HCT116 (cell line): ENCODE data around the gene ATP13A2. TPM values are rescaled to one million over a fixed set of nuclear protein-coding genes. Genes with fewer than 3 reads are reported as not detected.

Source experiments
- ATAC-seq: fragments of 200-7000 bp; cut with Tn5 transposase; 2 replicates; pipeline ENCODE4 v1.9.1; 2020; ENCODE audit warnings: mild to moderate bottlenecking, moderate library complexity
- BruUV-seq: library from RNA; stranded (reverse); fragments of 400-500 nt; replicated peaks from 2 replicates; lab custom pipeline; 2021; lab: Mats Ljungman, UMichigan
- CTCF ChIA-PET: fragments of 300-600 bp; sonication (Branson Sonifier 250); formaldehyde crosslinking; loops from one replicate; lab custom pipeline; 2021; ENCODE audit warnings: antibody characterized with exemption; lab: Charles Lee
- POLR2A ChIA-PET: fragments of 300-600, 350-600 bp; sonication (Branson Sonifier 250); formaldehyde crosslinking; loops from one replicate; lab custom pipeline; 2021; ENCODE audit warnings: antibody characterized with exemption; lab: Charles Lee
- RAD21 ChIA-PET, 2 experiments: fragments of 300-600 bp; sonication (Branson Sonifier 250); formaldehyde crosslinking; loops; one replicate each; lab custom pipeline; 2023; ENCODE audit warnings: low total read pairs in 2 of 2; ENCODE audit not compliant: uncharacterized antibody in 2 of 2, unreplicated experiment in 2 of 2, low non-redundant PET in 1 of 2; lab: Charles Lee
- DNase-seq: peaks from one replicate; pipeline ENCODE4 v3.0.0-alpha.2; 2010; ENCODE audit warnings: low read depth, low spot score
- H2AFZ ChIP-seq: fragments of 200-600 bp; shearing (Covaris generic), sonication (generic); 2 replicates; pipeline ENCODE4 v1.6.1; 2017; ENCODE audit warnings: low read depth, mixed run types, mixed read lengths, antibody characterized with exemption, low read length; ENCODE audit not compliant: poor library complexity, severe bottlenecking
- H3K27ac ChIP-seq: 2 replicates; pipeline ENCODE4 v1.5.1; 2012; ENCODE audit warnings: low read depth, low read length
- H3K27me3 ChIP-seq: fragments of 200-600 bp; sonication (generic); 2 replicates; pipeline ENCODE4 v1.6.1; 2016; ENCODE audit warnings: mixed run types, low read length, mixed read lengths; ENCODE audit not compliant: insufficient read depth
- H3K36me3 ChIP-seq, 2 experiments: fragments of 200-500 bp in 1 of 2; fragments of 200-600 bp in 1 of 2; sonication (Bioruptor generic) in 1 of 2; sonication (generic) in 1 of 2; 2 replicates each; pipeline versions ENCODE4 v1.5.1 to v1.6.1; 2014 to 2016; ENCODE audit warnings: low read length in 2 of 2, inconsistent platforms in 1 of 2, mixed read lengths in 1 of 2, mixed run types in 1 of 2; ENCODE audit not compliant: insufficient read depth in 2 of 2, control insufficient read depth in 1 of 2
- H3K4me1 ChIP-seq, 2 experiments: fragments of 200-600 bp in 1 of 2; sonication (generic) in 1 of 2; 2 replicates each; pipeline versions ENCODE4 v1.5.1 to v1.6.1; 2012 to 2017; ENCODE audit warnings: low read length in 2 of 2, inconsistent platforms in 1 of 2, mild to moderate bottlenecking in 1 of 2, mixed read lengths in 1 of 2, mixed run types in 1 of 2, moderate library complexity in 1 of 2; ENCODE audit not compliant: insufficient read depth in 2 of 2, control insufficient read depth in 1 of 2
- H3K4me2 ChIP-seq: fragments of 200-600 bp; sonication (generic); 2 replicates; pipeline ENCODE4 v1.6.1; 2017; ENCODE audit warnings: mixed run types, low read length, mixed read lengths
- H3K4me3 ChIP-seq, 2 experiments: fragments of 200-600 bp in 1 of 2; sonication (generic) in 1 of 2; replicated peaks in 1 of 2; 2 replicates each; pipeline ENCODE4 v1.5.1; 2011 to 2016; ENCODE audit warnings: low read length in 2 of 2, control low read depth in 1 of 2, low read depth in 1 of 2, mild to moderate bottlenecking in 1 of 2, mixed read lengths in 1 of 2, mixed run types in 1 of 2
- H3K79me2 ChIP-seq: fragments of 200-600 bp; sonication (generic); 2 replicates; pipeline ENCODE4 v1.6.1; 2017; ENCODE audit warnings: mild to moderate bottlenecking, mixed run types, low read length, moderate library complexity, mixed read lengths; ENCODE audit not compliant: insufficient read depth
- H3K9ac ChIP-seq: fragments of 200-600 bp; sonication (generic); 2 replicates; pipeline ENCODE4 v1.6.1; 2016; ENCODE audit warnings: low read length, mixed read lengths
- H3K9me2 ChIP-seq: fragments of 200-600 bp; sonication (generic), shearing (Covaris generic); 2 replicates; pipeline ENCODE4 v1.6.1; 2017; ENCODE audit warnings: mixed run types, mild to moderate bottlenecking, moderate library complexity; ENCODE audit not compliant: insufficient read depth
- H3K9me3 ChIP-seq, 2 experiments: fragments of 200-500 bp in 1 of 2; fragments of 200-600 bp in 1 of 2; sonication (Bioruptor generic) in 1 of 2; sonication (generic) in 1 of 2; 2 replicates each; pipeline ENCODE4 v1.6.1; 2014 to 2017; ENCODE audit warnings: low read length in 2 of 2, mixed read lengths in 2 of 2, inconsistent platforms in 1 of 2, low read depth in 1 of 2, mild to moderate bottlenecking in 1 of 2, mixed run types in 1 of 2, moderate library complexity in 1 of 2; ENCODE audit not compliant: control insufficient read depth in 1 of 2, insufficient read depth in 1 of 2
- H4K20me1 ChIP-seq: fragments of 200-600 bp; sonication (generic), shearing (Covaris generic); 2 replicates; pipeline ENCODE4 v1.6.1; 2017; ENCODE audit warnings: mixed run types, mild to moderate bottlenecking, moderate library complexity; ENCODE audit not compliant: insufficient read depth
- CEBPB ChIP-seq: IDR thresholded peaks from 2 replicates; pipeline ENCODE4 v1.6.1; 2012; ENCODE audit warnings: low read depth
- ELF1 ChIP-seq: IDR thresholded peaks from 2 replicates; pipeline ENCODE4 v1.6.1; 2012; ENCODE audit warnings: low read depth, borderline replicate concordance
- FOSL1 ChIP-seq: IDR thresholded peaks from 2 replicates; pipeline ENCODE4 v1.6.1; 2012; ENCODE audit warnings: low read depth
- JUND ChIP-seq: IDR thresholded peaks from 2 replicates; pipeline ENCODE4 v1.6.1; 2012
- POLR2AphosphoS5 ChIP-seq: IDR thresholded peaks from 2 replicates; pipeline ENCODE4 v1.6.1; 2011; ENCODE audit warnings: mild to moderate bottlenecking, low read depth, low read length, moderate library complexity
- REST ChIP-seq: IDR thresholded peaks from 2 replicates; pipeline ENCODE4 v1.6.1; 2012; ENCODE audit warnings: low read depth
- SIN3A ChIP-seq: IDR thresholded peaks from 2 replicates; pipeline ENCODE4 v1.6.1; 2012; ENCODE audit warnings: low read depth
- SRF ChIP-seq: IDR thresholded peaks from 2 replicates; pipeline ENCODE4 v1.6.1; 2012; ENCODE audit warnings: low read depth
- intact Hi-C: fragments of 100-400 bp; cut with micrococcal nuclease; formaldehyde crosslinking; loops from 2 replicates; pipeline ENCODE4 v1.10.0; 2022
- total RNA-seq: library from RNA; stranded (reverse); gene quantifications from one replicate; pipeline ENCODE4 v1.2.1, GENCODE V29; 2021; ENCODE audit not compliant: unreplicated experiment
- TF ChIP-seq, protein P1 (sequence below), 3 experiments: fragments of 200-600 bp in 1 of 3; sonication (generic) in 1 of 3; IDR thresholded peaks in 2 of 3; conservative IDR thresholded peaks in 1 of 3; 2 replicates each; pipeline ENCODE4 v1.5.1; 2012 to 2017; ENCODE audit warnings: low read depth in 2 of 3, low read length in 2 of 3, antibody characterized with exemption in 1 of 3, borderline replicate concordance in 1 of 3, control low read depth in 1 of 3, mild to moderate bottlenecking in 1 of 3, mixed read lengths in 1 of 3, mixed run types in 1 of 3, moderate library complexity in 1 of 3; ENCODE audit not compliant: insufficient read depth in 1 of 3

ATP13A2 gene
- total RNA-seq, 1 experiment from 2014 or later: 60.5 TPM

- Histone ChIP-seq H3K9ac (no peak overlapping the region), H3K4me2 (no peak overlapping the region), H3K27me3 (no peaks in the 10 kb centered on the region), H3K36me3 (peaks cover 6 to 20% of the 10 kb centered on the region in 2 experiments; a peak in 3 of 4 replicates), H2AFZ (no peak overlapping the region), H3K9me2 (no peaks in the 10 kb centered on the region), H3K4me3 (no peak overlapping the region), H3K27ac (no peak overlapping the region), H3K79me2 (peaks cover 42% of the 10 kb centered on the region), H3K9me3 (no peaks in the 10 kb centered on the region), H4K20me1 (no peaks in the 10 kb centered on the region), H3K4me1 (no peaks in the 10 kb centered on the region)
- BruUV-seq: no TSS peak
- intact Hi-C loops: no loop called here
- ChIA-PET POLR2A (no interaction called here), RAD21 (no interaction called here), CTCF (no interaction called here)
- DNase-seq (no peak), ATAC-seq (no peak)
- no peak for TF ChIP-seq JUND
- TF ChIP-seq CEBPB: no peak
- no peak for TF ChIP-seq FOSL1
- no peak for TF ChIP-seq SRF
- no peak for TF ChIP-seq ELF1
- TF ChIP-seq POLR2AphosphoS5: no peak
- TF ChIP-seq SIN3A: no peak
- no peak for TF ChIP-seq REST
- TF ChIP-seq, protein P1, sequence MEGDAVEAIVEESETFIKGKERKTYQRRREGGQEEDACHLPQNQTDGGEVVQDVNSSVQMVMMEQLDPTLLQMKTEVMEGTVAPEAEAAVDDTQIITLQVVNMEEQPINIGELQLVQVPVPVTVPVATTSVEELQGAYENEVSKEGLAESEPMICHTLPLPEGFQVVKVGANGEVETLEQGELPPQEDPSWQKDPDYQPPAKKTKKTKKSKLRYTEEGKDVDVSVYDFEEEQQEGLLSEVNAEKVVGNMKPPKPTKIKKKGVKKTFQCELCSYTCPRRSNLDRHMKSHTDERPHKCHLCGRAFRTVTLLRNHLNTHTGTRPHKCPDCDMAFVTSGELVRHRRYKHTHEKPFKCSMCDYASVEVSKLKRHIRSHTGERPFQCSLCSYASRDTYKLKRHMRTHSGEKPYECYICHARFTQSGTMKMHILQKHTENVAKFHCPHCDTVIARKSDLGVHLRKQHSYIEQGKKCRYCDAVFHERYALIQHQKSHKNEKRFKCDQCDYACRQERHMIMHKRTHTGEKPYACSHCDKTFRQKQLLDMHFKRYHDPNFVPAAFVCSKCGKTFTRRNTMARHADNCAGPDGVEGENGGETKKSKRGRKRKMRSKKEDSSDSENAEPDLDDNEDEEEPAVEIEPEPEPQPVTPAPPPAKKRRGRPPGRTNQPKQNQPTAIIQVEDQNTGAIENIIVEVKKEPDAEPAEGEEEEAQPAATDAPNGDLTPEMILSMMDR (IDR thresholded peaks at IDR 0.05 in 2 of 3, conservative IDR thresholded peaks at IDR 0.05 in 1 of 3; ENCODE audit: borderline replicate concordance in 1 of 3, insufficient read depth in 1 of 3, low read depth in 2 of 3, low read length in 2 of 3): no peak
Observed at GRCh38 chr1:17033481-17033880, 21.8 kb upstream of the ATP13A2 start.
